Measurements from ENCODE around the gene SLC16A10. TPM values are rescaled to one million over a fixed set of nuclear protein-coding genes. Genes with fewer than 3 reads are reported as not detected.
"Not testable (repeated sequence)": the region's sequence is repeated elsewhere in the genome, so short reads cannot be mapped to it uniquely, and the experiment has no call there.

The SLC16A10 gene
- total and polyA plus RNA-seq, 2 experiments from 2014 or later = 12.1 to 30.9 TPM

- H3K4me3 ChIP-seq = no peak overlapping the region
- no peaks in the 10 kb centered on the region for H3K4me1 Mint-ChIP-seq
- DNase-seq (ENCODE audit: low spot score) (no peak), ATAC-seq (no peak)
- H3K79me2 ChIP-seq (replicated peaks; ENCODE audit: insufficient read depth) = no peaks in the 10 kb centered on the region
- TF ChIP-seq CREB1 (CRISPR knock-in tag; IDR thresholded peaks at IDR 0.05; ENCODE audit: low read depth) (no peak), CTCF (conservative IDR thresholded peaks at IDR 0.05; ENCODE audit: low read depth in 2 of 2) (no peak), REST (IDR thresholded peaks at IDR 0.05; ENCODE audit: unreplicated experiment) (no peak), EZH2phosphoT487 (IDR thresholded peaks at IDR 0.05; ENCODE audit: unreplicated experiment) (no peak), JUNB (IDR thresholded peaks at IDR 0.05; ENCODE audit: unreplicated experiment) (no peak), STAT1 (IDR thresholded peaks at IDR 0.05; ENCODE audit: unreplicated experiment) (no peak), ZNF462 (CRISPR knock-in tag; IDR thresholded peaks at IDR 0.05) (no peak), NANOG (IDR thresholded peaks at IDR 0.05; ENCODE audit: borderline replicate concordance) (no peak), ZNF114 (CRISPR knock-in tag; IDR thresholded peaks at IDR 0.05) (no peak), EZH2 (IDR thresholded peaks at IDR 0.05; ENCODE audit: low read depth, unreplicated experiment) (no peak)
- peaks cover 25% of the 10 kb centered on the region; the same call in 2 of the 3 replicates for H3K36me3 Mint-ChIP-seq (ENCODE audit: low read depth)
- no peak overlapping the region for H3K27ac Mint-ChIP-seq
- H3K4me3 Mint-ChIP-seq = no peak overlapping the region
- no peak overlapping the region for H3K27ac ChIP-seq (ENCODE audit: low read depth)
- H3K4me1 ChIP-seq (ENCODE audit: insufficient read depth) = no peaks in the 10 kb centered on the region
- H3K9me2 ChIP-seq (ENCODE audit: insufficient read depth) = no peaks in the 10 kb centered on the region
- peaks cover 28% of the 10 kb centered on the region for H3K9me3 Mint-ChIP-seq
- no peaks in the 10 kb centered on the region for H3F3A ChIP-seq (replicated peaks; ENCODE audit: low read depth)
- H3K27me3 ChIP-seq (ENCODE audit: insufficient read depth) = no peaks in the 10 kb centered on the region
- H4K20me1 ChIP-seq (replicated peaks; ENCODE audit: insufficient read depth) = no peaks in the 10 kb centered on the region; the same call in 1 of the 2 replicates
- peaks cover 2% of the 10 kb centered on the region for H3K27me3 Mint-ChIP-seq (ENCODE audit: insufficient read depth, low read depth, poor library complexity)
- H3K36me3 ChIP-seq (ENCODE audit: insufficient read depth) = peaks cover 5% of the 10 kb centered on the region; the same call in 1 of the 2 replicates
- H3K4me2 ChIP-seq = no peak overlapping the region
- H2AFZ ChIP-seq = no peak overlapping the region
Measured at GRCh38 chr6:111187874-111188273, 100.6 kb downstream of the SLC16A10 start.

- H3K4me1 ChIP-seq (ENCODE audit: insufficient read depth); H2AFZ ChIP-seq; H3K27ac ChIP-seq (ENCODE audit: low read depth); H3K79me2 ChIP-seq (replicated peaks; ENCODE audit: insufficient read depth); H4K20me1 ChIP-seq (replicated peaks; ENCODE audit: insufficient read depth); H3K27me3 Mint-ChIP-seq (ENCODE audit: insufficient read depth, low read depth, poor library complexity); H3F3A ChIP-seq (replicated peaks; ENCODE audit: low read depth); H3K4me3 ChIP-seq; H3K27ac Mint-ChIP-seq; H3K9me2 ChIP-seq (ENCODE audit: insufficient read depth); H3K4me3 Mint-ChIP-seq; DNase-seq (ENCODE audit: low spot score); H3K4me1 Mint-ChIP-seq; H3K27me3 ChIP-seq (ENCODE audit: insufficient read depth); ATAC-seq; H3K36me3 ChIP-seq (ENCODE audit: insufficient read depth); H3K4me2 ChIP-seq: not testable (repeated sequence)
- Mint-ChIP-seq H3K9me3 (peaks cover 28% of the 10 kb centered on the region), H3K36me3 (ENCODE audit: low read depth) (peaks cover 25% of the 10 kb centered on the region; the same call in 2 of the 3 replicates)
Measured at GRCh38 chr6:111189666-111190210, 102.4 kb downstream of the SLC16A10 start.

Measured in GM23338 (cell line).